Measurements from ENCODE around the gene TUNAR.
"Not testable (repeated sequence)": the region's sequence is repeated elsewhere in the genome, so short reads cannot be mapped to it uniquely, and the experiment has no call there.

Gene TUNAR

GRCh38 chr14:95920769-95921438 lies 44.3 kb downstream of the TUNAR start:
- no peak for DNase-seq

- no peak for DNase-seq
These were observed 45.4 kb downstream of the TUNAR start for GRCh38 chr14:95922080-95922479.

GRCh38 chr14:95928751-95929150 lies 52.1 kb downstream of the TUNAR start:
- DNase-seq, result no peak

GRCh38 chr14:95931384-95931783 lies 54.8 kb downstream of the TUNAR start:
- DNase-seq, result no peak

- DNase-seq, result peak; percentile 2 to 35
These were observed 58.7 kb downstream of the TUNAR start for GRCh38 chr14:95935228-95935822.

GRCh38 chr14:95936041-95936440 lies 59.4 kb downstream of the TUNAR start:
- no peak for DNase-seq

- no peak for DNase-seq
These were observed 62.7 kb downstream of the TUNAR start for GRCh38 chr14:95939335-95939734.

GRCh38 chr14:95941897-95942296 lies 65.3 kb downstream of the TUNAR start:
- DNase-seq, result no peak

- no peak for DNase-seq
These were observed 67.1 kb downstream of the TUNAR start for GRCh38 chr14:95943699-95944098.

- no peak for DNase-seq
These were observed 67.8 kb downstream of the TUNAR start for GRCh38 chr14:95944462-95944861.

GRCh38 chr14:95946867-95947266 lies 70.2 kb downstream of the TUNAR start:
- DNase-seq, result no peak

- DNase-seq, result no peak
These were observed 71.9 kb downstream of the TUNAR start for GRCh38 chr14:95948558-95948981.

- no peak for DNase-seq
These were observed 74.7 kb downstream of the TUNAR start for GRCh38 chr14:95951359-95951758.

GRCh38 chr14:95953111-95953724 lies 76.6 kb downstream of the TUNAR start:
- peak; percentile 0 to 1 for DNase-seq

- no peak for DNase-seq
These were observed 80.2 kb downstream of the TUNAR start for GRCh38 chr14:95956601-95957460.

GRCh38 chr14:95958105-95958504 lies 81.5 kb downstream of the TUNAR start:
- DNase-seq, result no peak

GRCh38 chr14:95959317-95959716 lies 82.7 kb downstream of the TUNAR start:
- DNase-seq, result no peak

- DNase-seq, result no peak
These were observed 84.8 kb downstream of the TUNAR start for GRCh38 chr14:95961481-95961880.

GRCh38 chr14:95964901-95965300 lies 88.3 kb downstream of the TUNAR start:
- no peak for DNase-seq

- not testable (repeated sequence) for DNase-seq
These were observed 91.4 kb downstream of the TUNAR start for GRCh38 chr14:95968048-95968447.

All from Kasumi-1 (cell line).